H1 (cell line): ENCODE data around the gene PPP2R2C. TPM values are rescaled to one million over a fixed set of nuclear protein-coding genes. Genes with fewer than 3 reads are reported as not detected.

Experiments
- BACH1 ChIP-seq: IDR thresholded peaks from 2 replicates; pipeline ENCODE4 v1.6.1; 2012; ENCODE audit warnings: low read length, improper control_type of control experiment
- RXRA ChIP-seq: IDR thresholded peaks from 2 replicates; pipeline ENCODE4 v1.6.1; 2011; ENCODE audit warnings: low read depth, mild to moderate bottlenecking, low read length, moderate library complexity; ENCODE audit not compliant: insufficient read depth
- polyA plus RNA-seq, 7 experiments: library from polyadenylated mRNA; depleted of rRNA in 3 of 7; stranded (reverse) in 5 of 7; unstranded in 2 of 7; fragments of >200 nt in 5 of 7; fragments of 200-250 nt in 2 of 7; gene quantifications; 1 replicate in 5 of 7; 2 replicates in 1 of 7; 4 replicates in 1 of 7; pipeline versions ENCODE4 v1.2.1 to v1.2.3, GENCODE V29; 2011 to 2013; ENCODE audit warnings: missing spikeins in 2 of 7, mixed read lengths in 2 of 7
- total RNA-seq: library from RNA; stranded (reverse); fragmentation: NEBNext Ultra II Directional; extraction: Animal tissue kit (Norgen Biotek cat#: 25700); gene quantifications from 2 replicates; pipeline ENCODE4 v1.2.1, GENCODE V29; 2021

The PPP2R2C gene
- total and polyA plus RNA-seq, 2 of the 8 experiments (the other 6 are each of a cell fraction or from before 2014, with no cell fraction given): 6.4 TPM

- TF ChIP-seq RXRA: no peak
- no peak for TF ChIP-seq BACH1
- TF ChIP-seq, all 59 proteins: peak for 0
Measured at GRCh38 chr4:6492861-6493657, 20.6 kb upstream of the PPP2R2C start (continued).
